Cardiac muscle cell (in vitro differentiated cells and primary cell): ENCODE results near the gene MPLKIP. TPM values are rescaled to one million over a fixed set of nuclear protein-coding genes. Genes with fewer than 3 reads are reported as not detected.
"Not testable (repeated sequence)": the region's sequence is repeated elsewhere in the genome, so short reads cannot be mapped to it uniquely, and the experiment has no call there.

ENCODE experiments used
- DNase-seq, 2 donors: peaks; one replicate each; pipeline versions ENCODE4 v3.0.0 to v3.0.0-alpha.2; 2010 to 2017; ENCODE audit warnings: low read depth in 1 of 2, low spot score in 1 of 2
- H3K27ac ChIP-seq: fragments of 200-600 bp; sonication (generic); 2 replicates; pipeline ENCODE4 v1.5.1; 2016
- H3K27me3 ChIP-seq: fragments of 200-600 bp; sonication (generic); 2 replicates; pipeline ENCODE4 v1.6.0; 2016; ENCODE audit warnings: control low read depth
- H3K36me3 ChIP-seq: fragments of 200-600 bp; sonication (generic); 2 replicates; pipeline ENCODE4 v1.5.1; 2016; ENCODE audit warnings: control low read depth
- H3K4me1 ChIP-seq: fragments of 200-600 bp; sonication (generic); 2 replicates; pipeline ENCODE4 v1.8.1; 2017; ENCODE audit warnings: low read depth, mild to moderate bottlenecking, mixed run types
- H3K4me3 ChIP-seq: fragments of 200-600 bp; sonication (generic); 2 replicates; pipeline ENCODE4 v1.5.1; 2016; ENCODE audit warnings: mild to moderate bottlenecking
- H3K9me3 ChIP-seq: fragments of 200-600 bp; sonication (generic); 2 replicates; pipeline ENCODE4 v1.5.1; 2017; ENCODE audit warnings: low read depth, mild to moderate bottlenecking, control low read depth
- CTCF ChIP-seq: IDR thresholded peaks from 2 replicates; pipeline ENCODE4 v1.5.1; 2012; ENCODE audit warnings: low read depth, mild to moderate bottlenecking, low read length
- polyA plus RNA-seq: library from polyadenylated mRNA; unstranded; fragments of >200 nt; fragmentation: Nextera tagmentation; extraction: Ambion mirVana; gene quantifications from 2 replicates; pipeline ENCODE4 v1.2.1, GENCODE V29; 2016
- total RNA-seq: library from RNA; depleted of rRNA; stranded (reverse); fragments of >200 nt; gene quantifications from 2 replicates; pipeline ENCODE4 v1.2.3, GENCODE V29; 2016

Gene MPLKIP
- total RNA-seq (79.9 and 84.7 TPM in 2 replicates), polyA plus RNA-seq (79.5 and 88.4 TPM in 2 replicates)

- Histone ChIP-seq H3K27ac (peak within 1 kb of the TSS; percentile 97), H3K36me3 (no peaks in the 10 kb centered on the region), H3K4me3 (peak within 1 kb of the TSS; percentile 97), H3K9me3 (no peaks in the 10 kb centered on the region), H3K4me1 (peaks cover 11% of the 10 kb centered on the region), H3K27me3 (no peaks in the 10 kb centered on the region)
- TF ChIP-seq CTCF, result peak; percentile 96
- peak; percentile 89 to 92 for DNase-seq
These were observed at the start of gene MPLKIP, which contains the start of gene SUGCT for GRCh38 chr7:40134428-40135316. MPLKIP (minus strand) TSS chr7:40134622; CDS start chr7:40134567, 55 bp downstream. SUGCT (plus strand) TSS chr7:40135005.

GRCh38 chr7:40182452-40182851, 48.0 kb upstream of the MPLKIP start:
- no peaks in the 10 kb centered on the region for H3K9me3 ChIP-seq
- no peaks in the 10 kb centered on the region for H3K27me3 ChIP-seq
- no peaks in the 10 kb centered on the region for H3K36me3 ChIP-seq
- no peak for DNase-seq
- H3K27ac ChIP-seq, result no peak overlapping the region
- no peak overlapping the region for H3K4me3 ChIP-seq
- no peaks in the 10 kb centered on the region for H3K4me1 ChIP-seq
- no peak for TF ChIP-seq CTCF

GRCh38 chr7:40177071-40177470, 42.6 kb upstream of the MPLKIP start:
- no peak for TF ChIP-seq CTCF
- H3K27ac ChIP-seq, result no peak overlapping the region
- H3K9me3 ChIP-seq, result no peaks in the 10 kb centered on the region
- no peak for DNase-seq
- no peaks in the 10 kb centered on the region for H3K27me3 ChIP-seq
- no peaks in the 10 kb centered on the region for H3K4me1 ChIP-seq
- H3K36me3 ChIP-seq, result no peaks in the 10 kb centered on the region
- H3K4me3 ChIP-seq, result no peak overlapping the region

- no peak for TF ChIP-seq CTCF
- no peaks in the 10 kb centered on the region for H3K9me3 ChIP-seq
- no peaks in the 10 kb centered on the region for H3K36me3 ChIP-seq
- H3K4me1 ChIP-seq, result no peaks in the 10 kb centered on the region
- H3K27me3 ChIP-seq, result no peaks in the 10 kb centered on the region
- no peak overlapping the region for H3K4me3 ChIP-seq
- DNase-seq, result no peak
- no peak overlapping the region for H3K27ac ChIP-seq
These were observed 41.5 kb upstream of the MPLKIP start for GRCh38 chr7:40175725-40176510.

- not testable (repeated sequence) for H3K27ac ChIP-seq, H3K36me3 ChIP-seq, H3K4me1 ChIP-seq, H3K9me3 ChIP-seq, H3K27me3 ChIP-seq, DNase-seq, H3K4me3 ChIP-seq
These were observed 40.8 kb upstream of the MPLKIP start for GRCh38 chr7:40175256-40175655.

GRCh38 chr7:40173121-40173520, 38.7 kb upstream of the MPLKIP start:
- H3K9me3 ChIP-seq, H3K27ac ChIP-seq, H3K4me1 ChIP-seq, H3K36me3 ChIP-seq, DNase-seq, H3K27me3 ChIP-seq, H3K4me3 ChIP-seq: not testable (repeated sequence)

- not testable (repeated sequence) for H3K27me3 ChIP-seq, H3K36me3 ChIP-seq, H3K9me3 ChIP-seq, H3K4me1 ChIP-seq, H3K27ac ChIP-seq, H3K4me3 ChIP-seq, DNase-seq
These were observed 33.8 kb upstream of the MPLKIP start for GRCh38 chr7:40168266-40168665.
